Ovary (tissue), 9 donors: ENCODE data around the gene SYT8. TPM values are rescaled to one million over a fixed set of nuclear protein-coding genes. Genes with fewer than 3 reads are reported as not detected.

Source experiments
- DNase-seq, 5 donors: peaks; one replicate each; pipeline ENCODE4 v3.0.0-alpha.2; 2019 to 2020
- H3K27ac ChIP-seq, 2 donors: fragments of 200-600 bp; one replicate each; pipeline versions ENCODE4 v1.5.1 to v1.8.0; 2019 to 2022
- H3K27me3 ChIP-seq: fragments of 200-600 bp; one replicate; pipeline ENCODE4 v1.8.0; 2022
- H3K36me3 ChIP-seq: fragments of 200-600 bp; sonication (generic); one replicate; pipeline ENCODE4 v1.5.1; 2019
- H3K4me1 ChIP-seq: one replicate; pipeline ENCODE4 v1.8.1; 2013; ENCODE audit warnings: mild to moderate bottlenecking, moderate library complexity; ENCODE audit not compliant: insufficient read depth
- H3K4me3 ChIP-seq: fragments of 200-600 bp; sonication (generic); one replicate; pipeline ENCODE4 v1.5.1; 2017
- H3K9me3 ChIP-seq, 2 donors: fragments of 200-600 bp in 1 of 2; sonication (generic) in 1 of 2; one replicate each; pipeline versions ENCODE4 v1.5.1 to v1.8.1; 2013 to 2019; ENCODE audit warnings: mild to moderate bottlenecking in 1 of 2, moderate library complexity in 1 of 2
- EP300 ChIP-seq: sonication (generic); formaldehyde crosslinking; IDR thresholded peaks from one replicate; pipeline ENCODE4 v1.6.1; 2017; ENCODE audit warnings: antibody characterized with exemption
- POLR2A ChIP-seq: fragments of 450-650 bp; IDR thresholded peaks from one replicate; pipeline ENCODE4 v1.6.1; 2017; ENCODE audit warnings: antibody characterized with exemption, mild to moderate bottlenecking, moderate library complexity
- WGBS, 3 donors: extraction: QIAGEN DNeasy Blood & Tissue Kit in 1 of 3; methylation state at CpG; one replicate each; pipeline versions ENCODE4 v1.1.5 to v1.1.7; 2013 to 2017; 5-methylcytosine and 5-hydroxymethylcytosine counted together
- intact Hi-C, 4 donors: fragments of 100-400 bp; cut with DNase I; formaldehyde crosslinking; loops; one replicate each; pipeline versions ENCODE4 v1.11.0 to v1.15.1; 2022 to 2023
- polyA plus RNA-seq, 2 donors: library from polyadenylated mRNA; stranded (reverse); fragments of 200-250 nt in 1 of 2; fragments of 350-450 nt in 1 of 2; fragmentation: Illumina TruSeq in 1 of 2; extraction: RNeasy Lipid Tissue Mini Kit (QIAGEN cat#74804) in 1 of 2; gene quantifications; one replicate each; pipeline ENCODE4 v1.2.3, GENCODE V29; 2013 to 2014
- total RNA-seq, 7 donors: library from RNA; depleted of rRNA in 2 of 7; stranded (reverse); fragments of >200 nt in 2 of 7; fragmentation: NEBNext Ultra II Directional in 3 of 7; extraction: Animal tissue kit (Norgen Biotek cat#: 25700) in 3 of 7; gene quantifications; one replicate each; pipeline versions ENCODE4 v1.1.0 to v1.2.4, GENCODE V29; 2016 to 2023
- TF ChIP-seq, protein P1 (sequence below), 3 donors: fragments of 450-650 bp in 2 of 3; fragments of 200-600 bp in 1 of 3; IDR thresholded peaks; one replicate each; pipeline versions ENCODE4 v1.5.1 to v1.8.0; 2016 to 2022; ENCODE audit warnings: antibody characterized with exemption in 3 of 3, mild to moderate bottlenecking in 1 of 3
- donor health status: DM: no; HTN: no; CAD: no; lungs with moderate emphysema.
- donor health status: DM: no; HTN: no; CAD: no.
- donor health status: Bipolar disorder and iron deficiency.
- donor health status: DM: yes; HTN: yes; CAD: no.
- donor health status: DM: no; HTN: no; CAD: no.
- donor health status: DM: yes; HTN: yes; CAD: no.

Gene SYT8
- total and polyA plus RNA-seq, 9 donors: 0.24 to 2.4 TPM; not detected in 7

DNA sequence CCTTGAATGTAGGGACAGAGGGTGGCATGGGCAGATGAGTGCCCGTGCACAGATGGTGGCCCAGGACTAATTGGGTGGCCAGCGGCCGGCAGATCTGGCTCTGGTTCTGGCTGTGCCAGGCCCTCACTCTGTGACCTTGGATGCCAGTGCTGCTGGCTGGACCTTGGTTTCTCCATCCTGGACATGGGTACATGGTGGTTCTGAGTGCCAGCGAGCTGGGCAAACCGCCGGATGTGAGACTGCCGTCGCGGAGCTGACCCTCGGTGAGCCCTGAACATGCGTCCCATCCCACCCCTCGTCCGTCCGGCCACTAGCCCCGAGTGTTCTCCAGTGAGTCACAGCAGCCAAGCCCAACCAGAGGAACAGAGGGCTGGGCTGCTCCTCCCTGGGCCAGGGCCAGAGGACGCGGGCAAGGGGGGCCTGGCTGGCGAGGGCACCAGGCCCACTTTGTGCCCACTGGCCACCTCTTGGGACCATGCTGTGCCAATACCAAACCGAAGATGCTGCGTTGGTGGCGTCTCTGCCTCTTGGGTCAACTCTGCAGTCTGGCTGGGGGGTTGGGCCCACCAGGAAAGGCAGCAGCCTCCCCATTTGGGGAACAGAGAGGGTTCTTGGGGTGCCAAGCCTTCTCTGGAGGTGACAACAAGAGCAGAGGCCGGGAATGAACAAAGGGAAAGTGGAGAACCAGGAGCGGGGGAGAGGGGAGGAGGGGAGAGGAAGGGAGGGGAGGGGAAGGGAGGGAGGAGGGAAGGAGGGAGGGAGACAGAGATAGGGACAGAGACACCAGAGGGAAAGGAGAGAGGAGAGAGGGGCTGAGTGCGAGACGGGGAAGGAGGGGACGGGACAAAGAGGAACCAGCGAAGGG, 28.8 kb downstream of the SYT8 start:
- Histone ChIP-seq H3K27ac (peak overlapping the region; percentile 61 to 86), H3K36me3 (no peaks in the 10 kb centered on the region), H3K4me1 (peaks cover 21% of the 10 kb centered on the region), H3K9me3 (no peaks in the 10 kb centered on the region), H3K4me3 (peak overlapping the region; percentile 24), H3K27me3 (no peaks in the 10 kb centered on the region)
- TF ChIP-seq, protein P1, sequence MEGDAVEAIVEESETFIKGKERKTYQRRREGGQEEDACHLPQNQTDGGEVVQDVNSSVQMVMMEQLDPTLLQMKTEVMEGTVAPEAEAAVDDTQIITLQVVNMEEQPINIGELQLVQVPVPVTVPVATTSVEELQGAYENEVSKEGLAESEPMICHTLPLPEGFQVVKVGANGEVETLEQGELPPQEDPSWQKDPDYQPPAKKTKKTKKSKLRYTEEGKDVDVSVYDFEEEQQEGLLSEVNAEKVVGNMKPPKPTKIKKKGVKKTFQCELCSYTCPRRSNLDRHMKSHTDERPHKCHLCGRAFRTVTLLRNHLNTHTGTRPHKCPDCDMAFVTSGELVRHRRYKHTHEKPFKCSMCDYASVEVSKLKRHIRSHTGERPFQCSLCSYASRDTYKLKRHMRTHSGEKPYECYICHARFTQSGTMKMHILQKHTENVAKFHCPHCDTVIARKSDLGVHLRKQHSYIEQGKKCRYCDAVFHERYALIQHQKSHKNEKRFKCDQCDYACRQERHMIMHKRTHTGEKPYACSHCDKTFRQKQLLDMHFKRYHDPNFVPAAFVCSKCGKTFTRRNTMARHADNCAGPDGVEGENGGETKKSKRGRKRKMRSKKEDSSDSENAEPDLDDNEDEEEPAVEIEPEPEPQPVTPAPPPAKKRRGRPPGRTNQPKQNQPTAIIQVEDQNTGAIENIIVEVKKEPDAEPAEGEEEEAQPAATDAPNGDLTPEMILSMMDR (IDR thresholded peaks at IDR 0.05): no peak
- no peak for TF ChIP-seq POLR2A
- no peak for TF ChIP-seq EP300
- DNase-seq: peak; percentile 82 to 91 (median 86)
- WGBS, 3 donors: 10 to 12% (median 11%) methylated on average over 20 to 27 of the region's 27 CpGs
- intact Hi-C loops: no loop called here

GRCh38 chr11:1864231-1864630, 29.4 kb downstream of the SYT8 start:
- 17% methylated on average over 18 of the region's 18 CpGs for WGBS, 3 donors
- no peak for TF ChIP-seq POLR2A
- no peak for TF ChIP-seq EP300
- TF ChIP-seq, protein P1 (IDR thresholded peaks at IDR 0.05): no peak
- intact Hi-C loops: no loop called here
- Histone ChIP-seq H3K27ac (peak overlapping the region; percentile 61 to 86), H3K27me3 (no peaks in the 10 kb centered on the region), H3K4me3 (peak overlapping the region; percentile 24), H3K4me1 (peaks cover 21% of the 10 kb centered on the region), H3K36me3 (no peaks in the 10 kb centered on the region), H3K9me3 (no peaks in the 10 kb centered on the region)
- DNase-seq: peak in 2 of 5 donors; percentile 52 to 53

DNA sequence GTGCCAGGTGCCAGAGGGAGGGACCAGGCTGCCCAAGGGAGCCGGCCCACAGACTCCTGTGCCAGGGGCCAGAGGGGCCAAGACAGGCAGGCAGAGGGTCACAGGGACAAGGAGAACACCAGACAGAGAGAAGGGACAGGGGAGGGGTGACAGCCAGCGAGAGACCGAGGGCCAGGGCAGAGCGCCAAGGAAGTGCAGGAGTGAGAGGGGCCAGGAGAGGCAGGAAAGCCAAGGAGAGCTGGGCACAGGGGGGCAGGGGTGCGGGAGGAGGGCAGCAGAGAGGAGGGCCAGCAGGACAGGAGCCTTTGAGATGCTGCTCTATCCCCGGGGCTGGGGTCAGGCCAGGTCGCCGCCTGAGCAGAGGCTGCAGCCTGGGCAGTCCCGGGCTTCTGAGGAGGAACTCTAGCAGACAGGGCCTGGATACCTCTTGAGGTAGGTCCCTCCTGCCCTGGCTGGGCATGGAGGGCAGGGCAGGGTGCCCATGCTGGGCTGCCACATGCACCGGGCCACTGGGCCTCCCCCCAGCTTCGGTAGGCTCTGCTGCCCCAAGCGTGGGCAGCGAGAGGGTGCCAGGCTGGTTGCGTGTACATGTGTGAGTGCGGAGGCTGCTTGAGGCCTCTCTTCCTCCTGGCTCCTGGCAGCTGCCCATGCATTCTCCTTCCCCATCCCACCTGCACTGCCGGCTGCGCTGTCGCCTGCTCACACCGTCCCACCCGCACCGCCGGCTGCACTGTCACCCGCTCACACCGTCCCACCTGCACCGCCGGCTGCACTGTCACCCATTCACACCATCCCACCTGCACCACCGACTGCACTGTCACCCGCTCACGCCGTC, 30.3 kb downstream of the SYT8 start:
- peak in 3 of 5 donors; percentile 54 to 64 (median 61) for DNase-seq
- TF ChIP-seq EP300 (no peak), POLR2A (no peak)
- TF ChIP-seq, protein P1 (IDR thresholded peaks at IDR 0.05): no peak
- Histone ChIP-seq H3K4me1 (peaks cover 21% of the 10 kb centered on the region), H3K9me3 (no peaks in the 10 kb centered on the region), H3K27ac (peak overlapping the region; percentile 61 to 86), H3K27me3 (no peaks in the 10 kb centered on the region), H3K36me3 (no peaks in the 10 kb centered on the region), H3K4me3 (peak overlapping the region; percentile 24)
- intact Hi-C loops: no loop called here
- 75 to 80% (median 75%) methylated on average over 29 to 30 of the region's 30 CpGs for WGBS, 3 donors

DNA sequence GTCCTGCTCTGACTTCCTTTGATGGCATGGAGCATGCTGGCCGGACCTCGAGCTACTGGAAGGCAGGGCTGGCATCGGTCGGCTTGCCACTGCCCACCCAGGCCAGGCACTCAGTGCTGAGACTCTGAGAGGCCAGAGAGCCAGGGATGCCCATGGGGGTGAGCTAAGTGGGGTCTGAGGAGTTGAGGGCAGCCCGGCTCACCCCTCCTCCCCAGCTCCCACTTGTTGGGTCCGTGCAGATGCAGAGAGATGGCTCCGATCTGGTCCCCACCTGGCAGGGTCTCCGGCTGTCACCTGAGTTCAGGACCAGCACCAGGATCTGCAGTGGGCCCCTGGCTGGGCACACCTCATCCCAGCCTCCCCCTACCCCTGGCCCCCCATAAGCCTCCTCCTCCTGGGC, 31.4 kb downstream of the SYT8 start:
- intact Hi-C loops: no loop called here
- Histone ChIP-seq H3K27ac (no peak overlapping the region), H3K4me1 (peaks cover 21% of the 10 kb centered on the region), H3K27me3 (no peaks in the 10 kb centered on the region), H3K4me3 (no peak overlapping the region), H3K36me3 (no peaks in the 10 kb centered on the region), H3K9me3 (no peaks in the 10 kb centered on the region)
- no peak for DNase-seq
- 89 to 99% (median 91%) methylated on average over 8 of the region's 8 CpGs for WGBS, 3 donors
- no peak for TF ChIP-seq EP300
- TF ChIP-seq, protein P1 (IDR thresholded peaks at IDR 0.05): no peak
- no peak for TF ChIP-seq POLR2A
